Measurements from ENCODE around the gene FNDC8. TPM values are rescaled to one million over a fixed set of nuclear protein-coding genes. Genes with fewer than 3 reads are reported as not detected.

Gene FNDC8
- polyA plus RNA-seq, 3 donors: not detected

DNA sequence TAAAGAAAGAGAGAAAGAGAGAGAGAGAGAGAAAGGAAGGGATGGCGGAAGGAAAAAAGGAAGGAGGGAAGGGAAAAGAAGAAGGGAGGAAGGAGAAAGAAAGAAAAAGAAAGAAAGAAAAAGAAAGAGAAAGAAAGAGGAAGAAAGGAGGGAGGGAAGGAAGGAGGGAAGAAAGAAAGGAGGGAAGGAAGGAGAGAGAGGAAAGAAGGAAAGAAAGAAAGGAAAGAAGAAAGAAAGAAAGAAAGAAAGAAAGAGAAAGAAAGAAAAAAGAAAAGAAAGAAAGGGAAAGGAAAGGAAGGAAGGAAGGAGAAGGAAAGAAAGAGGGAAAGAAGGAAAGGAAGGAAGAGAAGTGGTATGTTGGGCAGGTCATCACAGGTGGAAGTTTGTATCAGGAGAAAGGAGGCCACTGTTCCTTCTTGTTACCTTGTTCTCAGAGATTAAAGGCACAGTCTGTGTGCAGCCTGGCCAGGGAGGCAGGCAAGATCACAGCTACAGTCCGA is 53.5 kb downstream of the FNDC8 start:
- Histone ChIP-seq H3K4me2 (replicated peaks; ENCODE audit: extremely low read depth, low read length, poor library complexity, severe bottlenecking) (no peak overlapping the region), H3K27me3 (ENCODE audit: control insufficient read depth in 2 of 2, insufficient read depth in 2 of 2, low read length in 2 of 2) (no peaks in the 10 kb centered on the region), H3K36me3 (replicated peaks in 1 of 2; ENCODE audit: control insufficient read depth in 1 of 2, insufficient read depth in 2 of 2, low read length in 2 of 2) (no peaks in the 10 kb centered on the region), H3K9ac (ENCODE audit: insufficient read depth, low read length, poor library complexity, severe bottlenecking) (no peak overlapping the region), H3K27ac (ENCODE audit: low read depth in 1 of 2, low read length in 2 of 2) (no peak overlapping the region), H3K4me1 (ENCODE audit: control insufficient read depth in 1 of 2, insufficient read depth in 2 of 2, low read length in 2 of 2) (no peaks in the 10 kb centered on the region), H3K4me3 (replicated peaks in 1 of 3; ENCODE audit: low read depth in 2 of 3, low read length in 3 of 3) (no peak overlapping the region), H3K9me3 (replicated peaks in 1 of 2; ENCODE audit: control insufficient read depth in 1 of 2, insufficient read depth in 1 of 2, low read length in 2 of 2) (no peaks in the 10 kb centered on the region), H2AFZ (ENCODE audit: insufficient read depth, low read depth, low read length, poor library complexity, severe bottlenecking) (no peak overlapping the region), H4K20me1 (ENCODE audit: insufficient read depth, low read length) (no peaks in the 10 kb centered on the region), H3K79me2 (ENCODE audit: insufficient read depth, low read length) (no peaks in the 10 kb centered on the region)
- H3K4me1 Mint-ChIP-seq: peaks cover 3% of the 10 kb centered on the region
- no peak for DNase-seq
- no peaks in the 10 kb centered on the region for H3K36me3 Mint-ChIP-seq
- intact Hi-C loops (cut with micrococcal nuclease): loop anchor here in 1 of 2 donors (5.0 kb wide), 2 partner anchors 362 to 572 kb away; partner anchors contain the start of gene SLFN12L
- no peak overlapping the region for H3K4me3 Mint-ChIP-seq
- H3K27ac Mint-ChIP-seq: peak overlapping the region in 2 of 7 donors; percentile 40 to 44
- 87% methylated on average over 2 of the region's 2 CpGs for WGBS (ENCODE audit: insufficient coverage)
- peaks cover 1 to 3% (median 2%) of the 10 kb centered on the region in 3 donors for H3K27me3 Mint-ChIP-seq (ENCODE audit: low read depth in 3 of 3)
- TF ChIP-seq, protein P1, sequence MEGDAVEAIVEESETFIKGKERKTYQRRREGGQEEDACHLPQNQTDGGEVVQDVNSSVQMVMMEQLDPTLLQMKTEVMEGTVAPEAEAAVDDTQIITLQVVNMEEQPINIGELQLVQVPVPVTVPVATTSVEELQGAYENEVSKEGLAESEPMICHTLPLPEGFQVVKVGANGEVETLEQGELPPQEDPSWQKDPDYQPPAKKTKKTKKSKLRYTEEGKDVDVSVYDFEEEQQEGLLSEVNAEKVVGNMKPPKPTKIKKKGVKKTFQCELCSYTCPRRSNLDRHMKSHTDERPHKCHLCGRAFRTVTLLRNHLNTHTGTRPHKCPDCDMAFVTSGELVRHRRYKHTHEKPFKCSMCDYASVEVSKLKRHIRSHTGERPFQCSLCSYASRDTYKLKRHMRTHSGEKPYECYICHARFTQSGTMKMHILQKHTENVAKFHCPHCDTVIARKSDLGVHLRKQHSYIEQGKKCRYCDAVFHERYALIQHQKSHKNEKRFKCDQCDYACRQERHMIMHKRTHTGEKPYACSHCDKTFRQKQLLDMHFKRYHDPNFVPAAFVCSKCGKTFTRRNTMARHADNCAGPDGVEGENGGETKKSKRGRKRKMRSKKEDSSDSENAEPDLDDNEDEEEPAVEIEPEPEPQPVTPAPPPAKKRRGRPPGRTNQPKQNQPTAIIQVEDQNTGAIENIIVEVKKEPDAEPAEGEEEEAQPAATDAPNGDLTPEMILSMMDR (IDR thresholded peaks at IDR 0.05): no peak
- H3K9me3 Mint-ChIP-seq: peaks cover 0 to 6% (median 2%) of the 10 kb centered on the region in 7 donors

DNA sequence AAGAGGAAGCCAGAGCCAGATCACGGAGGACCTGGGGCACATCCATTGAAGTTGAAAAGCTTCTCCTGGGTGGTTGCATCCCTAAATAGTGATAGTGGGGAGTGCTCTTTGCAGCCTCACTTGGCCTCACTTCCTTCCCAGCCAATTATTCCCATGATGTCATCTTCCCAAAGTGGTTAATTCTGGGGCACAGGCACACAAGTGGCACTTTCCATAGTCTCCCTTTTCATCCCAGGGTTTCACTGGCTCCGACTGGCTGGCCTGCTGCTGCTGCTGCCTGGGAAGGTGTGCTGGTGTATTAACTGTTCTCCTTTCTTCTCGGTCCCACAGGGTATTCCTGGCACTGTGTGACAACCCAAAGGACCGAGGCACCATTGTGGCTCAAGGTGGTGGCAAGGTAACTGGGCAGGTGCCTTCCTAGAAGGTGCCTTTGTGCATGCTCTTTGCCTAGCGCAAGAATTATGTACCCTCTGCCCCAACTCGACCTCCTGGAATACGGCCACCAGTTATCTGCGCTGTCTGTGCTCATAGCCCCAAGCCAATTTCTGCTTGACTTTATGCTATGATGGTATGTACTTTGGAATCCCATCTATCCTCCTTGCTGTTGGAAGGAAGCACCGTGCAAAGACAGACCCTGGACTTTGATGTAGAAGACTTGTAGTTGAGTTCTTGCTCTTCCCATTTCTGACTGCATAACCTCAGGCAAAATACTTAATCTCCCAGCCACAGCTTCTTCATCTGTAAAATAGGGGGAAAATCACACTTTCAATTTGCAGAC is 54.4 kb downstream of the FNDC8 start:
- 90% methylated on average over 3 of the region's 9 CpGs for WGBS (ENCODE audit: insufficient coverage)
- Histone ChIP-seq H3K36me3 (replicated peaks in 1 of 2; ENCODE audit: control insufficient read depth in 1 of 2, insufficient read depth in 2 of 2, low read length in 2 of 2) (no peaks in the 10 kb centered on the region), H3K9ac (ENCODE audit: insufficient read depth, low read length, poor library complexity, severe bottlenecking) (no peak overlapping the region), H3K27ac (ENCODE audit: low read depth in 1 of 2, low read length in 2 of 2) (no peak overlapping the region), H3K4me2 (replicated peaks; ENCODE audit: extremely low read depth, low read length, poor library complexity, severe bottlenecking) (no peak overlapping the region), H3K27me3 (ENCODE audit: control insufficient read depth in 2 of 2, insufficient read depth in 2 of 2, low read length in 2 of 2) (no peaks in the 10 kb centered on the region), H3K4me3 (replicated peaks in 1 of 3; ENCODE audit: low read depth in 2 of 3, low read length in 3 of 3) (no peak overlapping the region), H3K79me2 (ENCODE audit: insufficient read depth, low read length) (no peaks in the 10 kb centered on the region), H3K4me1 (ENCODE audit: control insufficient read depth in 1 of 2, insufficient read depth in 2 of 2, low read length in 2 of 2) (no peaks in the 10 kb centered on the region), H2AFZ (ENCODE audit: insufficient read depth, low read depth, low read length, poor library complexity, severe bottlenecking) (no peak overlapping the region), H4K20me1 (ENCODE audit: insufficient read depth, low read length) (no peaks in the 10 kb centered on the region), H3K9me3 (replicated peaks in 1 of 2; ENCODE audit: control insufficient read depth in 1 of 2, insufficient read depth in 1 of 2, low read length in 2 of 2) (no peaks in the 10 kb centered on the region)
- TF ChIP-seq, protein P1 (IDR thresholded peaks at IDR 0.05): no peak
- peaks cover 0 to 6% (median 2%) of the 10 kb centered on the region in 7 donors for H3K9me3 Mint-ChIP-seq
- H3K36me3 Mint-ChIP-seq: no peaks in the 10 kb centered on the region
- H3K4me3 Mint-ChIP-seq: no peak overlapping the region
- H3K27ac Mint-ChIP-seq: no peak overlapping the region
- H3K4me1 Mint-ChIP-seq: peaks cover 3% of the 10 kb centered on the region
- intact Hi-C loops (cut with micrococcal nuclease): no loop called here
- DNase-seq: no peak
- H3K27me3 Mint-ChIP-seq (ENCODE audit: low read depth in 3 of 3): peaks cover 1 to 4% (median 2%) of the 10 kb centered on the region in 3 donors

Data from CD14-positive monocyte (primary cell).